ENCODE results near the gene FAM227A. TPM values are rescaled to one million over a fixed set of nuclear protein-coding genes. Genes with fewer than 3 reads are reported as not detected.

Gene FAM227A
- total and polyA plus RNA-seq, 2 of the 4 experiments (the other 2 are of a cell fraction): 1.3 to 1.4 TPM

DNA sequence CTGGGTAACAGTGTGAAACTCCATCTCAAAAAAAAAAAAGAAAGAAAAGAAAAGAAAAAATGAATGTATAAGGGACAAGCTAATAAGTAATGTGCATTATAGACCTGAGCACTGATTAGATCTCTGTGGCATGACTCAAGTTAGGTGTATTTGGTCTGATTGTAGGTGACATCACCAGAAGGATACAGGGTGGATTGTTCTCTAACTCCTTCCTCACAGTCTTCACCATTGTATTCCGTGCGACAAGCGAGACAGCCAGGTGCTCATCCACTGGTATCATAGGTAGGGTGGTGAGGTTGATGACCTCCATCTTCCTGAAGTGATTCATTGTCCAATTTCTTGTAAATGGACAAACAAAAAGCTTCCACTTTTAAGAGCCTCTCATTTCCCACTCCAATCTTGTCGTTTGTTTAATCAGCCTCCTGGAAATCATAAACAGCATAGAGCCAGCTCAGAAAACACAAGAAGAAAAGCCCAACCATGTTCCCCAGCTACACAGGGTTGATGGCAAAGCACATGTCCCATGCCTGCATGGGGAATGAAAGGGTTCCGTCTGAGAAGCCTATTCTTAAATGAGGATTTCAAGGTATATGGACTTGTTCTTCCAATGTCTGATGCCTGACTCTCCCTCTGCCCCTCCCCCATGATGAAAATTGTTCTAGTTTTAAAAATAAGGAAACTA, 6.2 kb downstream of the FAM227A start:
- no peaks in the 10 kb centered on the region for H3K9me3 ChIP-seq (ENCODE audit: control insufficient read depth, insufficient read depth, low read length)
- no peak for DNase-seq
- H2BK120ac ChIP-seq (ENCODE audit: low read depth, low read length): no peak overlapping the region
- no peak overlapping the region for H3K4ac ChIP-seq (ENCODE audit: low read depth, low read length)
- dilution Hi-C loops (cut with HindIII; ENCODE audit: low sequenced_read_pairs, unreplicated experiment) (no loop called here), in situ Hi-C loops (cut with MboI; ENCODE audit: low sequenced_read_pairs) (no loop called here), intact Hi-C loops (cut with micrococcal nuclease) (no loop called here)
- H3K9me1 ChIP-seq (ENCODE audit: insufficient read depth, low read length): peaks cover 2% of the 10 kb centered on the region
- no peak overlapping the region for H4K91ac ChIP-seq (ENCODE audit: insufficient read depth, low read depth, low read length)
- WGBS, 2 experiments (ENCODE audit: extremely low coverage in 2 of 2, insufficient read length in 1 of 2): 80% methylated on average over 1 of the region's 5 CpGs; no CpG with 5 or more reads in 1 of the 2 experiments
- H3K56ac ChIP-seq (ENCODE audit: extremely low read depth, insufficient read depth, low read length): no peak overlapping the region
- H3K18ac ChIP-seq (ENCODE audit: low read depth, low read length): no peak overlapping the region
- no peak overlapping the region for H2BK5ac ChIP-seq (ENCODE audit: low read depth, low read length, poor library complexity, severe bottlenecking)
- no peak overlapping the region for H3K4me3 ChIP-seq (ENCODE audit: insufficient read depth, low read depth, low read length)
- no peak overlapping the region for H4K5ac ChIP-seq (ENCODE audit: low read depth, low read length)
- no peak overlapping the region for H2BK20ac ChIP-seq (ENCODE audit: low read depth, low read length)
- H2AK9ac ChIP-seq (replicated peaks; ENCODE audit: low read depth, low read length, poor library complexity): no peak overlapping the region
- H3K79me1 ChIP-seq (ENCODE audit: low read depth in 1 of 2, low read length in 2 of 2): no peaks in the 10 kb centered on the region
- H4K20me1 ChIP-seq (ENCODE audit: insufficient read depth, low read length): no peaks in the 10 kb centered on the region
- H3K27me3 ChIP-seq (ENCODE audit: control insufficient read depth, insufficient read depth, low read length): no peaks in the 10 kb centered on the region
- no peaks in the 10 kb centered on the region for H3K36me3 ChIP-seq (ENCODE audit: control insufficient read depth, insufficient read depth, low read length)
- H3K14ac ChIP-seq (replicated peaks; ENCODE audit: low read depth, low read length): no peak overlapping the region
- no TSS peak for BruUV-seq (replicated peaks)
- CTCF ChIA-PET: no interaction called here
- TF ChIP-seq MXI1 (IDR thresholded peaks at IDR 0.05; ENCODE audit: borderline replicate concordance, low read depth, low read length) (no peak), CHD1 (IDR thresholded peaks at IDR 0.05; ENCODE audit: low read depth, low read length) (no peak)
- TF ChIP-seq, protein P1, sequence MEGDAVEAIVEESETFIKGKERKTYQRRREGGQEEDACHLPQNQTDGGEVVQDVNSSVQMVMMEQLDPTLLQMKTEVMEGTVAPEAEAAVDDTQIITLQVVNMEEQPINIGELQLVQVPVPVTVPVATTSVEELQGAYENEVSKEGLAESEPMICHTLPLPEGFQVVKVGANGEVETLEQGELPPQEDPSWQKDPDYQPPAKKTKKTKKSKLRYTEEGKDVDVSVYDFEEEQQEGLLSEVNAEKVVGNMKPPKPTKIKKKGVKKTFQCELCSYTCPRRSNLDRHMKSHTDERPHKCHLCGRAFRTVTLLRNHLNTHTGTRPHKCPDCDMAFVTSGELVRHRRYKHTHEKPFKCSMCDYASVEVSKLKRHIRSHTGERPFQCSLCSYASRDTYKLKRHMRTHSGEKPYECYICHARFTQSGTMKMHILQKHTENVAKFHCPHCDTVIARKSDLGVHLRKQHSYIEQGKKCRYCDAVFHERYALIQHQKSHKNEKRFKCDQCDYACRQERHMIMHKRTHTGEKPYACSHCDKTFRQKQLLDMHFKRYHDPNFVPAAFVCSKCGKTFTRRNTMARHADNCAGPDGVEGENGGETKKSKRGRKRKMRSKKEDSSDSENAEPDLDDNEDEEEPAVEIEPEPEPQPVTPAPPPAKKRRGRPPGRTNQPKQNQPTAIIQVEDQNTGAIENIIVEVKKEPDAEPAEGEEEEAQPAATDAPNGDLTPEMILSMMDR (conservative IDR thresholded peaks at IDR 0.05; ENCODE audit: low read depth, low read length): no peak
- no peak overlapping the region for H2AK5ac ChIP-seq (ENCODE audit: low read depth, low read length)
- no peak overlapping the region for H2BK15ac ChIP-seq (ENCODE audit: low read depth, low read length)
- no peaks in the 10 kb centered on the region for H3K4me1 ChIP-seq (ENCODE audit: control insufficient read depth, insufficient read depth, low read length)
- no peak overlapping the region for H4K8ac ChIP-seq (ENCODE audit: low read depth in 2 of 2, low read length in 2 of 2)
- POLR2A ChIA-PET (ENCODE audit: unreplicated experiment): no interaction called here
- H2AFZ ChIP-seq (replicated peaks; ENCODE audit: low read length, poor library complexity): no peak overlapping the region
- ATAC-seq (ENCODE audit: low read depth): no peak
- no peak overlapping the region for H3K4me2 ChIP-seq (ENCODE audit: low read depth, low read length)
- H3K9ac ChIP-seq (ENCODE audit: low read depth, low read length): no peak overlapping the region
- no peak overlapping the region for H3K27ac ChIP-seq (ENCODE audit: insufficient read depth, low read length)
- no peak overlapping the region for H3K23ac ChIP-seq (ENCODE audit: low read depth, low read length)

Data from IMR-90 (cell line).